Renal cortical epithelial cell (primary cell): Measurements from ENCODE around the gene MRPL39. TPM values are rescaled to one million over a fixed set of nuclear protein-coding genes. Genes with fewer than 3 reads are reported as not detected.
A peak's percentile ranks its signal among the peaks of the same experiment; 100 is the strongest.
"Not testable (repeated sequence)": the region's sequence is repeated elsewhere in the genome, so short reads cannot be mapped to it uniquely, and the experiment has no call there.

Source experiments
- DNase-seq: peaks from one replicate; pipeline ENCODE4 v3.0.0-alpha.2; 2011; ENCODE audit warnings: low read depth
- total RNA-seq: library from RNA; depleted of rRNA; stranded (reverse); fragments of >200 nt; gene quantifications from 2 replicates; pipeline ENCODE4 v1.2.3, GENCODE V29; 2014

The MRPL39 gene
- 34.2 and 76.1 TPM in 2 replicates for total RNA-seq

DNA sequence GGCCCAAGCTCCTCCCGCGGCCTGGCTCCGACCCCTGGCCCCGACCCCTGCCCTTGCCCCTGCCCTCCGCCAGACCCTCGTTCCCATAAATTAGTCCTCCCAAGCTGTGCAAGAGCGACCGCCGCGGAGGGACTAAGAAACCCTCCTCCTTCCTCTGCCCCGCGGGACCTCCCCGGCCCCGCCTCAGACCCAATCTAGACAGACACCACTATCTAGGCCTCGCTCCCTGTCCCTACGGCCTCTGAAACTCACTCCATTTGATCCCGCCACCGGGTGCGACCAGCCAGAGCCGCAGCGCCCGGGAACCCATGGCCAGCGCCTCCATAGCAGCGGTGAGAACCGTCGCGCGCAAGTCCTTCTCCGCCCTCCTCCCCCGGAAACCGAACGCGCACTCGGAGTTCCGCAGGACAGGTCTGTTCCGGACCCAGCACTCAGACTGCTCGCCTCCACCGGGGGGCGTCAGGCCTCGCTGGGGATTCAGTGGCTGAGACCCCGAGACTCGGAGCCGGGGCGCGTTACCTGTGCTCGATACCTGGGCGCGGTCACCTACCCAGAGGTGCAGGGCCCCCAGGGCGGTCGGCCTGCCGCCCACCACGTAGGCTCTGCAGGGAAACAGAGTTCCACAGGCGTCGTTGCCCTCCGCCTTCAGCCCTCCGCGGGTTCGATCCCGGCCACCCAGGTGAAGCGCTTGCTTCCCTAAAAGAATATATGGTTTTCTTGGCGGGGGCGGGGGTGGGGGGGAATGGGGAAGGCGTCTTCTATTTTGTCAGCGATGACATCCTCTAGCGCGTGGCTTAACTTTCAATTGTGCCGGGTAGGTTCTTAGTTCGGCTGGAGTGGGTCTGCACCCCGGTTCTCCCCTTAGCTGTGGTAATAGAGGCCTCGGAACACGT lies at the start of gene MRPL39:
MRPL39 (minus strand) TSS at position 331 of the 893 bp plus-strand sequence; CDS start at position 325, 6 bp downstream.
- peak; percentile 69 for DNase-seq

DNA sequence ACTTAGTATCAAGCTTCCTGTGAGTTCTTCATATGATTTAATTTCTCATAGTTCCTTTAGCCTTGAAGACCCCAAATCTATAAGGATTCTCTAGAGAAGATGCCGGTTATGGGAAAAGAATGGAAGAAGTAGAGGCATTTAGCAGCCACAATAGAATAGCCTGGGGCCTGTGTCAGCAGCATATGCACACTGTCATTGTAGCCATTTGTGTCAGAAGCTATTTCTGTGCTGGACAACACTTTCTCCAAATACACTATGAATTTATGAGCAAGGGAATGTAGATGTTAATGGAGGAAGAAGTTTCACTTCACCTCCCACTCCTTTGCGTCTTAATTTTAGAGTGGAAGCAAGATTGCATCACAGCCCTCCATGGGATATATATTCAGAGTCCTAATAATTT lies 49.1 kb upstream of the MRPL39 start:
- DNase-seq, result no peak

DNA sequence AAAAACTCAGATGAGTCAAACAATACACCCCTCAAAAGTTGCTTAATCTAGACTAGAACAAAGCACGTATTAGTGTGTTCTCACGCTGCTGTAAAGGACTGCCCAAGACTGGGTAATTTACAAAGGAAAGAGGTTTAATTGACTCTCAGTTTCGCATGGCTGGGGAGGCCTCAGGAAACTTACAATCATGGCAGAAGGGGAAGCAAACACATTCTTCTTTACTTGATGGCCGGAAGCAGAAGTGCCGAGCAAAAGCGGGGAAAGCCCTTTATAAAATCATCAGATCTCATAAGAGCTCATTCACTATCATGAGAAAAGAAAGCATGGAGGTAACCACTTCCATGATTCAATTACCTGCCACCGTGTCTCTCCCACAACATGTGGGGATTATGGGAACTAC lies 41.9 kb upstream of the MRPL39 start:
- no peak for DNase-seq

DNA sequence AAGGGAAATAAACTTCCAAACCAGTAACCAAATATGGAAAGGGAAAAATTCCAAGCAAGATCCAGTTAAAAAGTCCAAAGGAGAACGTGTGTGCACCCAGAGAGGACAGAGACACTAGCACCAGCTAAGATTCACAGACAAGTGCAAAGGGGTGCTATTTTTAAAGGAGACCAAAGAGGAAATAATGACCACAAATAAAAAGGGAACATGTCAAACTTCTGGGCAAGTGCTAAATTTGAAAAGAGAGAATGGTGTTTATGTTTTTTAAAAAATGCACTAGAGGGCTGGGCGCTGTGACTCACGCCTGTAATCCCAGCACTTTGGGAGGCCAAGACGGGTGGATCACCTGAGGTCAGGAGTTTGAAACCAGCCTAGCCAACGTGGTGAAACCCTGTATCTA lies 40.4 kb upstream of the MRPL39 start:
- no peak for DNase-seq

DNA sequence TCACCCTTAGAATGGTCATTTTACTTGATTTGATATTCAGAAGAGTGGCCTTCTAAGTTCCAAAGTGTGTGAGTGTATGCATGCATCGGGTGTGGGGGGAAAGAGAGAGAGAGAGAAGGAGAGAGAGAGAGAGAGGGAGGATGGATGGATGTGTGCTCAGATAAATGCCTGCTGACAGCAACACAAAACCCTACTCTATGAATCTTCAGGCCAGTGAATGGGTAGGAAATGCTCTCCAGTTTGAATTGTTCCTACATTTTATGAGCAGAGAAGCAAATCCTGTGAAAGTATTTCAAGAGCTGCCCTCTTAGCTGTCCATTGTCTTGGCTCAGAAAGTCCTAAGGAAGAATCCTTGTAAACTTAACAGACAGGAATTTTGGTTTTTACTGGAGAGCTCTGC lies 39.2 kb upstream of the MRPL39 start:
- DNase-seq, result no peak

DNA sequence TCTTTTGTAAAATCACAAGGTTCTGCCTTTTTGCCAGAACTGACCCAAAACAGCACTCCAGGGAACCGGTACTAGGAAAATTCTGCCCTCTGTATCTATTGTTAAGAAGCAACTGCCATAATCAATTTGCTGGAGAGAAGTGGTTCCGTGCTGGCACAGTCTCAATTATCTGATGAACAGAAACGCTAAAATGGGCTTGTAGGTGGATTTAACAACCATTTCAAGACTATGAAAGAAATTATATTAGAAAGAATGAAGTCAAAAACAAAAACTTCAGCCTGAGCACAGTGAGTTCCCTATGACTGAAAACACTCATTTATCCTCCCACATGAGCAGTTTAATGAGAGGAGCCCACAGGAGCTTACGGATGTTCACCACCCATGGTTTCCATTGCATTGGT lies 36.2 kb upstream of the MRPL39 start:
- DNase-seq, result no peak

DNA sequence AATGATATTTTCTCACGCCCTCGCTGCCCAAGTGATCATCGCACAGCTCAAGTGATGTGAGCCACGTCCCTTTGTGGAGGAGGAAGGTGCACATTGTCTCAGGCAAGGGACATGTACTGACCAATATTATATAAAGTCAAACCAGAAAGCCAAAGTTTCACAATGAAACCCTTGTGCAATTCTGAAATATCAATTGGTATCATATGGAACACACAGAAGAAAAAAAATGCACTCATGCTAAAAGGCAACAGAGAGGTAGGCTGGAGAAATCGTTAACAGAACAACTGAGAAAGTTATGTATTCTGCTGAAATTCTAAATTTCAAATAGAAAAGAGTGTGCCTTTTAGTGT lies 33.6 kb upstream of the MRPL39 start:
- no peak for DNase-seq

DNA sequence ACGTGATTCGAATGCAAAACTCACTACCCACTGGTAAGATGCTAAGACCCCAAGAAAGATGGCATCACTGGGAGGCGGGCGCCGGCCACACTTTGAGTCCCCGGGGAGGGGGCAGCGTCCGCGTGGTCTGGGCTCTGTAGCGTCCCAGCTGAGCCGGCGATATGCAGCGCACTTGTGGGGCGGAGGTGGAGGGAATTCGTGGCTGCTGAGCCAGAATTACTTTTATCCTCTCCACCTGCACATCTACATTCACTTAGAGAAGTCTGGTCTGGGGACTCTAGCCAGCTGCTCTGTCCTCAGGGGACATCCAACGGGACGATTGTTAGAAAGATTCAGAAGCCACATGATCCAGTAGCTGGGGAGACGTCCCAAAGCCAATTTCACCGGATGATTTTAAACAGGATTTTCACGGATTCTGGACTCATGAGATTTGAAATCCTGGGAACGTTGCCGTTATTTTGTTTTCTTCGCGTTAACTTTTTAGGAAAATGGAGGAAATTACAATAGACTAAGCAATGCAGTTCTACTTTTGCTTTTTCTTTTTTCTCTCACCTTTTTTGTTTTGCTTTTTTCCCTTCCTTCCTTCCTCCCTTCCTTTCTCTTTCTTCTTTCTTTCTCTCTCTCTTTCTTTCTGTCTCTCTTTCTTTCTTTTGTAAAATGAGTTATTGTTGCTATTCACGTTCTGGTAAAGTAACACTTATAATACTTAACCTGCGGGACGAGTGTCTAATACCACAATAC lies 33.1 kb upstream of the MRPL39 start:
- no peak for DNase-seq

DNA sequence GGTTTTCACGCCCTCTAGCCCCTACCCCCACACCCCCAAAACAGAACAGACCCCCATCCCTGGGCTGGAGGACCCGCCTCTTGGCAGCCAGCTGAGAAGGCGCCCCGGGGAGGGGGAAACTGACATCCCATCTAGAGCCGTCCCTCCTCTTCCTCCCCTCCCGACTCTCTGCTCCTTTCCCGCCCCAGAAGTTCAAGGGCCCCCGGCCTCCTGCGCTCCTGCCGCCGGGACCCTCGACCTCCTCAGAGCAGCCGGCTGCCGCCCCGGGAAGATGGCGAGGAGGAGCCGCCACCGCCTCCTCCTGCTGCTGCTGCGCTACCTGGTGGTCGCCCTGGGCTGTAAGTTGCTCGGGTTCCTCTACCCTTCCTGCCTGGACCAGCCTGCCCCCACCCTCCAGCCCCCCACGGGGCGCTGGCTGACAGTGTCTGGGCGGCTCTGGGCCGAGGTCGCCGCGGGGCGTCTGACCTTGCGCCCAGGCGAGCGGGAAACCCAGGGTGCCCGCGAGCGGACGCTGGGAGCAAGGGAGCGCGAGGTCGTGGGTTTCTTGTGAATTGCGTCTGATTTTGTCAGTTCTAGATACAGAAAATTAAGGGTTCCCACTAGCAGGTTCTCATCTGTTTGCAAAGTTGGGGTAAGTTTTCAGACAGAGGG lies 32.4 kb upstream of the MRPL39 start:
- no peak for DNase-seq

DNA sequence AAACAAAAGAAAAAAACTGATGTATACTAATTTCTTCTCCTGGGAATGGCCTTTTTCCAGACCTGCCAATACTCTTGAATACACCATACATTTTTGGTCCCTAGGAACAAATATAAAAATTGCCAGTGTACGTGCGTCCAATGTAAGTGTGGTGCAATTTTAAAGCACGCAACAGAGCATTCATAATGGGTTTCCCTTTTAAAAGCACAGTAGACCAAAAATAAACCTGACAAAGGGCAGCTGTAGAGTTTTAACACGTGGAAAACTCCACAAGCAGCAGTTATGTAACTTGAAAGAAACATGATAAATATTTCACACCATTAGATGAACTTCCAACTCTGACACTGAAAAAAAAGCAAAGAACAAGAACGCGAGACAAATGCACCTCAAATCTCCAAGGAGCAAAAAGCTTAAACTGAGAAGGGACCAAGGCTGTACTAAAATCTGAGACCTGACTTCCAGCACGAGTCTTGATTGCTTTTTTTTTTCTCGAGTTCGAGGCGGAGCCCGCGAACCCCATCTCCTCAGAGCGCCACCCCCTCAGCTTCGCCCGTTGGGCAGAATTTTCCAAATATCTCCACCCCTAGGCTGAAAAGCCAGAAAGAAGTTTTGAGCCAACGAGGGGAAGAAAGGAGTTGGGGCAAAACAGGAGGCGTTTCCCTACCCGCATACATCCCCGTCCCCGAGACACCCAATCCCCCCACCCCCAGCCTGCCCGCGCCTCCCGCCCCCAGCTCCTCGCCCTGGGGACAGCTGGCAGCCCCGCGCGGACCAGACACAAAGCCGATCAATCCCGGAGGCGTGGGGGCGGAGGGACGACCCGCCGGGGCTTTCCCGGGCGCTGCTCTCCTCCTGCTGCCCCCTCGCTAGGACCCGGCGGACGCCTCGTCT lies 31.6 kb upstream of the MRPL39 start, which contains the start of gene JAM2:
JAM2 (plus strand) TSS at position 599 of the 891 bp plus-strand sequence. CDS start 564 bp downstream, outside the sequence.
- no peak for DNase-seq

DNA sequence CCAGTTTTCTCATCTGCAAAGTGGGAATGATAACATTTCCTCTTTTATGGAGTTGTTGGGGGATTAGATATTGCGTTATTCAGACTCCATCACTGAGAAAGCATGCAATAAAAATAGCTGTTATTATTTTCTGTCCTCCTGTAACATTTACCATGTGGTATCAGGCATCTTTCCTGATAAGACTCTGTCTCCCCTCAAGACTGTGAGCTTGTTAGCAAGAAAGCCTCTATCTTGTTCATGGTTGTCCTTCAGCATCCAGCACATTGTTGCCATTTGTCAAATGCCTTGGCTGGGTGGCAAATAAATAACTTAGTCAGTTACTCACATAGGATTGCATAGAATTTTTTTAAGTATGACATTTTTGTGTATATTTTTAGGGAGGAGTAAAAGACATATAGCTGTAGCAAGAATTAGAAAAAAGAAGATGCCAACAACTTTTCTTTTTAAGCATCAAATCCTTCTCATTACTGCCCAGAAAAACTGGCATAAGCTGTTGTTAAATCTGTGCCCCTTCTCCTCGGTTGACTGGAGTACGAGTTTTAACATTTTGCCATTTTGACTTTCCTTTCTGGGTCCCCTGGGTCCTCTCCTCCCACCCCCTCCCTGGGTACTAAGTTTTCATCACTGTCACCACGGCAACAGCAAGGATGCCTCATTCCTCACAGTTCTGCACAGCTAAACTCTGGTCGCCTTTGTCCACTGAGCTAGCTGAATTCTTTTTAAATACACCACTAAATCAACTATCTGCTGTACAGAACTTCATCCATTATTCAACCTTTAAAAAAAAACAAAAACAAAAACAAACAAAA lies 30.8 kb upstream of the MRPL39 start:
- DNase-seq, result no peak

DNA sequence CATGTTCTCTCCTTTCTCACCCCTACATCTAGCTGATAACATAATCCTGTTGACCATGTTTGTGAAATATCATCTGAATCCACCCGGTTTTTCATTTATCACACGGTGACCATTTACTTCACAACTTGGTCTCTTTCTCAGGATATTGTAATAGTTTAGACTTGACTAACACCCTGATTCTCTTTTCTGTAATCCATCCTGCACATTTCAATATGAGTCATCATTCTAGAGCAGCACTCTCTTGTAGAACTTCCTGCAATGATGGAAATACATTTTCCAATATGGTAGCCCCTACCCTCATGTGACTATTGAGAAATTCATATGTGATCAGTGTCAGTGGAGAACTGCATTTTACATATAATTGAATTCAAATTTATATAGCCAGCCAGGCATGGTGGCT lies 29.4 kb upstream of the MRPL39 start:
- no peak for DNase-seq

DNA sequence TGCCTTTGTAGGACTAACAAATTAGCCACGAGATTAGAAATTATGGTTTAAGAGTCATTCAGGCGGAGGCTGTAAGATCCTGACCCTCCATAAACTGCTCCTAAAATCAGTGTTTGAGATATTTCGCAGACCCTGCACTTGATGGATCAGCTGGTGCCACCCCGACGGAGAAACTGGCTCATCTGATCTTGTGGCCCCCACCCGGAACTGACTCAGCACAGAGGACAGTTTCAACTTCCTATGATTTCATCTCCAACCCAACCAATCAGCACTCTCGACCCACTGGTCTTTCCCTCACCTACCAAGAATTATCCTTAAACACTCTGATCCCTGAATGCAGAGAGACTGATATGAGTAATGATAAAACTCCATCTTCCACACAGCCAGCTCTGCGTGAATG lies 28.0 kb upstream of the MRPL39 start:
- no peak for DNase-seq

DNA sequence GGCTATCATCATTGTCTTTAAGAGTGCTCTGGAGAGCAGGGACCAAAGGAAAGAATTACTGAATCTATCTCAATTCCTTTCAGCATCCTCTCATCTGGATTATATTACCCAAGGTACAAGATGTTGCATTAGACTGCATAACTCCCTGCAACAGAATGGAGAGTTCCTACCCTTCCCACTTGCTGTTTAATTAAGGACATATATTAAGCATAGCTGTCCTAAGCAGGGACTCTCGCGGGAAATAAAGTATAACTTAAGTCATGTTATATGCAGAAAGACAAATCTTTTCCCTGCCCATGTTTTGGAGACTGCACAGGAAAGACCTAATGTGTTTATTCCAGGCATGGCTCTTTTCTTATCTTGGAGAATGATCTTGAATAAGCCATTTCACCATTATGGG lies 25.0 kb upstream of the MRPL39 start:
- no peak for DNase-seq

DNA sequence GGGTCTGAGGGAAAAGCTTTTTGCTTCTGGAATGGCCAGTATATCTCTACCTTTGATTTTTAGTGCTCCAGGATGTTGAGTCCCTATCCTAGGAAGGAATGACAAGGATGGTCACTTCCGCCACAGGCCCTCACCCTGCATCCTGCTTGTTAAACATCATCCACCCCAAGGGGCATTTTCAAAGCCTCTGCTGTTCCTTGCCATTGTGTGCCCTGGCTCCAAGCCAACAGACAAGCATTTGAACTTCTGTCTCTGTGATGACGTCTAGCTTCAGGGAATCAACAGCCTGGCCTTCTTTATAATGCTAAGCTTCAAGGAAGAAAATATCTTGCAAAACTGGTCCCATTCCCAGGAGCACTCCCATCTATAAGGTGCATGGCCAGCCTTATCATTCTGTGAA lies 19.5 kb upstream of the MRPL39 start:
- DNase-seq, result no peak

DNA sequence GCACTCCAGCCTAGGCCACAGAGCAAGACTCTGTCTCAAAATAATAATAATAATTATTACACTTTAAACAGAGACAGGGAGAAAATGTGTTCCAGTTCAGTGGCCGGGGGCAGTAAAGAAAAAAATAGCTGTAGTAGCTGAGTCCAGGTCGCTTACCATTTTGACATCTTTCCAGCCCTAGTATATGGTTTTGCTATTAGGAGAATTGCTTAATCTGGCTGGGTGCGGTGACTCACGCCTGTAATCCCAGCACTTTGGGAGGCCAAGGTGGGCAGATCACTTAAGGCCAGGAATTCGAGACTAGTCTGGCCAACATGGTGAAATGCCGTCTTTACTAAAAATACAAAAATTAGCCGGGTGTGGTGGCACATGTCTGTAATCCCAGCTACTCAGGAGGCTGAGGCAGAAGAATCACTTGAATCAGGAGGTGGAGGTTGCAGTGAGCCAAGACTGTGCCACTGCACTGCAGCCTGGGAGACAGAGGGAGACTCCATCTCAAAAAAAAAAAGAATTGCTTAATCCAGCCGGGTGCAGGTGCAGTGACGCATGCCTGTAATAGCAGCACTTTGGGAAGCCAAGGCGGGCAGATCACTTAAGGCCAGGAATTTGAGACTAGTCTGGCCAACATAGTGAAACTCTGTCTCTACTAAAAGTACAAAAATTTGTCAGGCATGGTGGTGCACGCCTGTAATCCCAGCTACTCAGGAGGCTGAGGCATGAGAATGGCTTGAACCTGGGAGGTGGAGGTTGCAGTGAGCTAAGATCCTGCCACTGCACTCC lies 18.7 kb upstream of the MRPL39 start:
- DNase-seq, result not testable (repeated sequence)

DNA sequence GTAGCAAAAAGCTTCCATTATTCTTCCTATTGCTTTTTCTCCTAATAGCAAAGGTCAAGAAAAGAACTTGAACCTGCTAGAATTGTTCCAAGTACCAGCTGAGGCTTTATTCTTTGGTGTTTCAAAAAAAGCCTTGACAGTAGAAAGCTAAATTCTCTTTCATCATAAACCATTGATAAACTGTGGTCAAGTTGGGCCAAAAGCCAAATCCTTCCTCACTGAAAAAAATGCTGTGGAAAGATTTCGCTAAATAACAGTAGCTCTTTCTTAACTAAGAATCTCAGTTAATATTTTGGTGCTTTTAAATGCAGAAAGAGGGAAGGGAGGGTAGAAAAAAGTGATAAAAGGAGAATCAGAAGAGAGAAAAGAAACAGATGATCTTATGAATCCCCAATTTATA lies 17.8 kb upstream of the MRPL39 start:
- no peak for DNase-seq

DNA sequence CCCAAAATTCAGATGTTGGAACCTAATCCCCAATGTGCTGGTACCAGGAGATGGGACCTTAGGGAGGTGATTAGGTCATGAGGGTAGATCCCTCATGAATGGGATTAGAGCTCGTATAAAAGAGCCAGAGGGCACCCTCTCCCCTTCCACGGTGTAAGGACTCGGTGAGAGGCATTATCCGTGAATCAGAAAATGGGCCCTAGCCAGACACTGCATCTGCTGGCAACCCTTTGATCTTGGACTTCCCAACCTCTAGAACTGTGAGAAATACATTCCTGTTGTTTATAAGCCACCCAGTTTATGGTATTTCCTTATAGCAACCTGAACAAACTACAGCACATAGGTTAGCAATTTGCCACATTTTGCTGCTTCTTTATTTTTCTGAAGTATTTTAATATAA lies 17.2 kb upstream of the MRPL39 start:
- DNase-seq, result no peak

DNA sequence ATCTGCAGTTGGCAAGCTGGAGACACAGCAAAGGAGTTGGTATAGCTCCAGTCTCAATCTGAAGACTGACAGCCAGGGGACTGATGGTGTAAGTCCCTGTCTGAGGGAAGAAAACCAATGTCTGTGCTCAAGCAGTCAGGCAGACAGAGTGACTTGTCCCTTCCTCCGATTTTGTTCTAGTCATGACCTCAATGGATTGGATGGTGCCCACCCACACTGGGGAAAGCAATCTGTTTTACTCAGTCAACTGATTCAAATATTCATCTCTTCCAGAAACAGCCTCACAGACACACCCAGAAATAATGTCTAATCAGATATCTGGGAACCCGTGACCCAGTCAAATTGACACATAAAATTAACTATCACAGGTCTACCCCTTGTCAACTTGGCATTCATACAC lies 11.9 kb upstream of the MRPL39 start:
- no peak for DNase-seq

DNA sequence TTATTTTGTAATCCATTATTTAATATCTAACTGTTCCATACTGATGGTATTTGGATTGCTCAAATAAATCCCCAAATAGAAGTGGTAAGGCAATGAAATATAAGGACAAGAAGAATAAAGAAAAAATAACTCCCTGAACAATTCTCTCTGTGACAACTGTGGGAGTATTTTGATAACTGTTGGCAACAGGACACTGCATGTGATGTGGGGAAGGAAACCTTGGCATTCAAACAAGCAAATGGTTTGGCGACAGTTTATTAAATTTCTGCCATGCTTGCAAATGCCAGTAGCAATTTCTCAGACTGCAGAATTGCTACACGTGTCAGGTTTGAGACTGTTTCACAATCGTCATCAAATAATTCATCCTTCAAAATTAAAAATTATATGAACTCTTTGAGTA lies 8.6 kb upstream of the MRPL39 start:
- DNase-seq, result no peak
